NCI-H1105 (cell line): ENCODE results near the gene DOCK3.
"Not testable (repeated sequence)": the region's sequence is repeated elsewhere in the genome, so short reads cannot be mapped to it uniquely, and the experiment has no call there.

ENCODE experiments used
- DNase-seq: peaks from one replicate; lab custom pipeline; 2025; lab: John Stamatoyannopoulos, UW

Gene DOCK3

GRCh38 chr3:50982540-50983325, 308.0 kb downstream of the DOCK3 start:
- DNase-seq, result no peak

- DNase-seq, result no peak
Measured at GRCh38 chr3:50983887-50984286, 309.2 kb downstream of the DOCK3 start.

GRCh38 chr3:50985893-50986292, 311.2 kb downstream of the DOCK3 start:
- no peak for DNase-seq

GRCh38 chr3:50986726-50987125, 312.0 kb downstream of the DOCK3 start:
- DNase-seq, result no peak

GRCh38 chr3:50994537-50994936, 319.8 kb downstream of the DOCK3 start:
- DNase-seq, result no peak

GRCh38 chr3:50995085-50995824, 320.5 kb downstream of the DOCK3 start:
- no peak for DNase-seq

GRCh38 chr3:51002495-51002894, 327.8 kb downstream of the DOCK3 start:
- no peak for DNase-seq

- DNase-seq, result no peak
Measured at GRCh38 chr3:51004235-51004634, 329.5 kb downstream of the DOCK3 start.

- no peak for DNase-seq
Measured at GRCh38 chr3:51024121-51024520, 349.4 kb downstream of the DOCK3 start.

GRCh38 chr3:51024765-51025632, 350.3 kb downstream of the DOCK3 start:
- peak; percentile 26 for DNase-seq

GRCh38 chr3:51031666-51032065, 356.9 kb downstream of the DOCK3 start:
- DNase-seq, result no peak

- no peak for DNase-seq
Measured at GRCh38 chr3:51035630-51036029, 360.9 kb downstream of the DOCK3 start.

GRCh38 chr3:51044982-51045381, 370.3 kb downstream of the DOCK3 start:
- DNase-seq, result no peak

- no peak for DNase-seq
Measured at GRCh38 chr3:51052562-51052961, 377.8 kb downstream of the DOCK3 start.

GRCh38 chr3:51057121-51057520, 382.4 kb downstream of the DOCK3 start:
- DNase-seq, result no peak

- DNase-seq, result no peak
Measured at GRCh38 chr3:51063053-51063452, 388.3 kb downstream of the DOCK3 start.

GRCh38 chr3:51075221-51075775, 400.6 kb downstream of the DOCK3 start:
- no peak for DNase-seq

- no peak for DNase-seq
Measured at GRCh38 chr3:51082363-51082762, 407.6 kb downstream of the DOCK3 start.

- DNase-seq, result no peak
Measured at GRCh38 chr3:51083490-51083889, 408.8 kb downstream of the DOCK3 start.

- not testable (repeated sequence) for DNase-seq
Measured at GRCh38 chr3:51092141-51092540, 417.4 kb downstream of the DOCK3 start.

GRCh38 chr3:51094838-51095237, 420.1 kb downstream of the DOCK3 start:
- DNase-seq, result not testable (repeated sequence)
